HCT116 (cell line): Measurements from ENCODE around the gene FBXL3. TPM values are rescaled to one million over a fixed set of nuclear protein-coding genes. Genes with fewer than 3 reads are reported as not detected.
A peak's percentile ranks its signal among the peaks of the same experiment; 100 is the strongest.

Experiments used
- ATAC-seq: fragments of 200-7000 bp; cut with Tn5 transposase; 2 replicates; pipeline ENCODE4 v1.9.1; 2020; ENCODE audit warnings: mild to moderate bottlenecking, moderate library complexity
- BruUV-seq: library from RNA; stranded (reverse); fragments of 400-500 nt; replicated peaks from 2 replicates; lab custom pipeline; 2021; lab: Mats Ljungman, UMichigan
- CTCF ChIA-PET: fragments of 300-600 bp; sonication (Branson Sonifier 250); formaldehyde crosslinking; loops from one replicate; lab custom pipeline; 2021; ENCODE audit warnings: antibody characterized with exemption; lab: Charles Lee
- POLR2A ChIA-PET: fragments of 300-600, 350-600 bp; sonication (Branson Sonifier 250); formaldehyde crosslinking; loops from one replicate; lab custom pipeline; 2021; ENCODE audit warnings: antibody characterized with exemption; lab: Charles Lee
- RAD21 ChIA-PET, 2 experiments: fragments of 300-600 bp; sonication (Branson Sonifier 250); formaldehyde crosslinking; loops; one replicate each; lab custom pipeline; 2023; ENCODE audit warnings: low total read pairs in 2 of 2; ENCODE audit not compliant: uncharacterized antibody in 2 of 2, unreplicated experiment in 2 of 2, low non-redundant PET in 1 of 2; lab: Charles Lee
- DNase-seq: peaks from one replicate; pipeline ENCODE4 v3.0.0-alpha.2; 2010; ENCODE audit warnings: low read depth, low spot score
- H2AFZ ChIP-seq: fragments of 200-600 bp; shearing (Covaris generic), sonication (generic); 2 replicates; pipeline ENCODE4 v1.6.1; 2017; ENCODE audit warnings: low read depth, mixed run types, mixed read lengths, antibody characterized with exemption, low read length; ENCODE audit not compliant: poor library complexity, severe bottlenecking
- H3K27ac ChIP-seq: 2 replicates; pipeline ENCODE4 v1.5.1; 2012; ENCODE audit warnings: low read depth, low read length
- H3K27me3 ChIP-seq: fragments of 200-600 bp; sonication (generic); 2 replicates; pipeline ENCODE4 v1.6.1; 2016; ENCODE audit warnings: mixed run types, low read length, mixed read lengths; ENCODE audit not compliant: insufficient read depth
- H3K36me3 ChIP-seq, 2 experiments: fragments of 200-500 bp in 1 of 2; fragments of 200-600 bp in 1 of 2; sonication (Bioruptor generic) in 1 of 2; sonication (generic) in 1 of 2; 2 replicates each; pipeline versions ENCODE4 v1.5.1 to v1.6.1; 2014 to 2016; ENCODE audit warnings: low read length in 2 of 2, inconsistent platforms in 1 of 2, mixed read lengths in 1 of 2, mixed run types in 1 of 2; ENCODE audit not compliant: insufficient read depth in 2 of 2, control insufficient read depth in 1 of 2
- H3K4me1 ChIP-seq, 2 experiments: fragments of 200-600 bp in 1 of 2; sonication (generic) in 1 of 2; 2 replicates each; pipeline versions ENCODE4 v1.5.1 to v1.6.1; 2012 to 2017; ENCODE audit warnings: low read length in 2 of 2, inconsistent platforms in 1 of 2, mild to moderate bottlenecking in 1 of 2, mixed read lengths in 1 of 2, mixed run types in 1 of 2, moderate library complexity in 1 of 2; ENCODE audit not compliant: insufficient read depth in 2 of 2, control insufficient read depth in 1 of 2
- H3K4me2 ChIP-seq: fragments of 200-600 bp; sonication (generic); 2 replicates; pipeline ENCODE4 v1.6.1; 2017; ENCODE audit warnings: mixed run types, low read length, mixed read lengths
- H3K4me3 ChIP-seq, 2 experiments: fragments of 200-600 bp in 1 of 2; sonication (generic) in 1 of 2; replicated peaks in 1 of 2; 2 replicates each; pipeline ENCODE4 v1.5.1; 2011 to 2016; ENCODE audit warnings: low read length in 2 of 2, control low read depth in 1 of 2, low read depth in 1 of 2, mild to moderate bottlenecking in 1 of 2, mixed read lengths in 1 of 2, mixed run types in 1 of 2
- H3K79me2 ChIP-seq: fragments of 200-600 bp; sonication (generic); 2 replicates; pipeline ENCODE4 v1.6.1; 2017; ENCODE audit warnings: mild to moderate bottlenecking, mixed run types, low read length, moderate library complexity, mixed read lengths; ENCODE audit not compliant: insufficient read depth
- H3K9ac ChIP-seq: fragments of 200-600 bp; sonication (generic); 2 replicates; pipeline ENCODE4 v1.6.1; 2016; ENCODE audit warnings: low read length, mixed read lengths
- H3K9me2 ChIP-seq: fragments of 200-600 bp; sonication (generic), shearing (Covaris generic); 2 replicates; pipeline ENCODE4 v1.6.1; 2017; ENCODE audit warnings: mixed run types, mild to moderate bottlenecking, moderate library complexity; ENCODE audit not compliant: insufficient read depth
- H3K9me3 ChIP-seq, 2 experiments: fragments of 200-500 bp in 1 of 2; fragments of 200-600 bp in 1 of 2; sonication (Bioruptor generic) in 1 of 2; sonication (generic) in 1 of 2; 2 replicates each; pipeline ENCODE4 v1.6.1; 2014 to 2017; ENCODE audit warnings: low read length in 2 of 2, mixed read lengths in 2 of 2, inconsistent platforms in 1 of 2, low read depth in 1 of 2, mild to moderate bottlenecking in 1 of 2, mixed run types in 1 of 2, moderate library complexity in 1 of 2; ENCODE audit not compliant: control insufficient read depth in 1 of 2, insufficient read depth in 1 of 2
- H4K20me1 ChIP-seq: fragments of 200-600 bp; sonication (generic), shearing (Covaris generic); 2 replicates; pipeline ENCODE4 v1.6.1; 2017; ENCODE audit warnings: mixed run types, mild to moderate bottlenecking, moderate library complexity; ENCODE audit not compliant: insufficient read depth
- CEBPB ChIP-seq: IDR thresholded peaks from 2 replicates; pipeline ENCODE4 v1.6.1; 2012; ENCODE audit warnings: low read depth
- POLR2AphosphoS5 ChIP-seq: IDR thresholded peaks from 2 replicates; pipeline ENCODE4 v1.6.1; 2011; ENCODE audit warnings: mild to moderate bottlenecking, low read depth, low read length, moderate library complexity
- SP1 ChIP-seq: IDR thresholded peaks from 2 replicates; pipeline ENCODE4 v1.6.1; 2012; ENCODE audit warnings: low read depth
- TCF7L2 ChIP-seq: IDR thresholded peaks from 2 replicates; pipeline ENCODE4 v1.7.0; 2011; ENCODE audit warnings: borderline replicate concordance, inconsistent platforms; ENCODE audit not compliant: insufficient read depth, insufficient read length; ENCODE audit errors: extremely low read depth
- intact Hi-C: fragments of 100-400 bp; cut with micrococcal nuclease; formaldehyde crosslinking; loops from 2 replicates; pipeline ENCODE4 v1.10.0; 2022
- total RNA-seq: library from RNA; stranded (reverse); gene quantifications from one replicate; pipeline ENCODE4 v1.2.1, GENCODE V29; 2021; ENCODE audit not compliant: unreplicated experiment

FBXL3 gene
- total RNA-seq, 1 experiment from 2014 or later: 24.0 TPM

GRCh38 chr13:76971215-76971614 is 55.7 kb downstream of the FBXL3 start:
- CTCF ChIA-PET: interaction anchor here (0.8 kb wide), 1 partner anchor 31 kb away, joined by 3 read pairs; no protein-coding TSS in a partner anchor
- RAD21 ChIA-PET: no interaction called here

GRCh38 chr13:76969488-76970365 is 57.2 kb downstream of the FBXL3 start:
- no peak for DNase-seq
- Histone ChIP-seq H3K9ac (no peak overlapping the region), H3K4me1 (no peaks in the 10 kb centered on the region), H3K79me2 (no peaks in the 10 kb centered on the region), H3K4me2 (no peak overlapping the region), H2AFZ (no peak overlapping the region), H3K36me3 (no peaks in the 10 kb centered on the region), H3K9me3 (no peaks in the 10 kb centered on the region), H3K27ac (no peak overlapping the region), H3K4me3 (no peak overlapping the region), H3K27me3 (no peaks in the 10 kb centered on the region), H4K20me1 (no peaks in the 10 kb centered on the region), H3K9me2 (no peaks in the 10 kb centered on the region)
- intact Hi-C loops: no loop called here
- RAD21 ChIA-PET: no interaction called here
- CTCF ChIA-PET: interaction anchor here (0.8 kb wide), 1 partner anchor 10 kb away, joined by 3 read pairs; no protein-coding TSS in a partner anchor
- no TSS peak for BruUV-seq
- POLR2A ChIA-PET: no interaction called here
- ATAC-seq: no peak
- TF ChIP-seq SP1 (no peak), POLR2AphosphoS5 (no peak), TCF7L2 (peak; percentile 14), CEBPB (no peak)

More at GRCh38 chr13:76971215-76971614, 55.7 kb downstream of the FBXL3 start:
- H3K27me3 ChIP-seq: no peaks in the 10 kb centered on the region
- H3K79me2 ChIP-seq: no peaks in the 10 kb centered on the region
- POLR2A ChIA-PET: no interaction called here
- ATAC-seq (no peak), DNase-seq (no peak)
- no peak overlapping the region for H3K4me2 ChIP-seq
- H2AFZ ChIP-seq: no peak overlapping the region
- H3K36me3 ChIP-seq: no peaks in the 10 kb centered on the region
- BruUV-seq: no TSS peak
- intact Hi-C loops: no loop called here
- no peaks in the 10 kb centered on the region for H3K9me3 ChIP-seq
- no peak overlapping the region for H3K9ac ChIP-seq
- H3K4me1 ChIP-seq: no peaks in the 10 kb centered on the region
- H4K20me1 ChIP-seq: no peaks in the 10 kb centered on the region
- H3K27ac ChIP-seq: no peak overlapping the region
- H3K9me2 ChIP-seq: no peaks in the 10 kb centered on the region
- no peak for TF ChIP-seq TCF7L2
- H3K4me3 ChIP-seq: no peak overlapping the region
